Loucy (cell line): ENCODE results near the gene ANKS3.

Experiments
- EZH2phosphoT487 ChIP-seq: fragments of 200-600 bp; IDR thresholded peaks from 2 replicates; pipeline ENCODE4 v1.6.1; 2018; ENCODE audit warnings: antibody characterized with exemption, mild to moderate bottlenecking, moderate library complexity, borderline replicate concordance
- TF ChIP-seq, protein P1 (sequence below): fragments of 200-600 bp; sonication (generic); conservative IDR thresholded peaks from 2 replicates; pipeline ENCODE4 v1.5.1; 2014; ENCODE audit warnings: mild to moderate bottlenecking, antibody characterized with exemption, low read length

DNA sequence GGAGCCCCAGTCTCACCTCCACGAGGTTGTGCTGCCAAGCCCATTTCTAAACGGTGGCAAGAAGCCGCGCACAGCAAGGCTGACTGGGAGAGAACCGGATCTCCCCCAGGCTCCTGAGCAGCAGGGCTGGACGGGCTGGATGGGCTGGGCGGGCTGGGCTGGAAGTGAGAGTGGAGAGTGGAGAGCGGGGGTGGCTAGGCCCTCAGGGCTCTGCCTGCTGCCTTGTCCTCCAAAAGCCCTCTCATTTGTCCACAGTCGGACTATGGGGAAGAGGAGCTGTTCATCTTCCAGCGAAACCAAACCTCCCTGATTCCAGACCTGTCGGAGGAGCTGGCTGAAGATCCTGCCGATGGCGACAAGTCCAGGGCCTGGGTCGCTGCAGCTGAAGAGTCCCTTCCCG is 3.5 kb upstream of the ANKS3 start:
- TF ChIP-seq, protein P1, sequence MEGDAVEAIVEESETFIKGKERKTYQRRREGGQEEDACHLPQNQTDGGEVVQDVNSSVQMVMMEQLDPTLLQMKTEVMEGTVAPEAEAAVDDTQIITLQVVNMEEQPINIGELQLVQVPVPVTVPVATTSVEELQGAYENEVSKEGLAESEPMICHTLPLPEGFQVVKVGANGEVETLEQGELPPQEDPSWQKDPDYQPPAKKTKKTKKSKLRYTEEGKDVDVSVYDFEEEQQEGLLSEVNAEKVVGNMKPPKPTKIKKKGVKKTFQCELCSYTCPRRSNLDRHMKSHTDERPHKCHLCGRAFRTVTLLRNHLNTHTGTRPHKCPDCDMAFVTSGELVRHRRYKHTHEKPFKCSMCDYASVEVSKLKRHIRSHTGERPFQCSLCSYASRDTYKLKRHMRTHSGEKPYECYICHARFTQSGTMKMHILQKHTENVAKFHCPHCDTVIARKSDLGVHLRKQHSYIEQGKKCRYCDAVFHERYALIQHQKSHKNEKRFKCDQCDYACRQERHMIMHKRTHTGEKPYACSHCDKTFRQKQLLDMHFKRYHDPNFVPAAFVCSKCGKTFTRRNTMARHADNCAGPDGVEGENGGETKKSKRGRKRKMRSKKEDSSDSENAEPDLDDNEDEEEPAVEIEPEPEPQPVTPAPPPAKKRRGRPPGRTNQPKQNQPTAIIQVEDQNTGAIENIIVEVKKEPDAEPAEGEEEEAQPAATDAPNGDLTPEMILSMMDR, result no peak
- TF ChIP-seq EZH2phosphoT487, result no peak
